Stimulated activated CD4-positive, alpha-beta T cell treated with anti-CD3 and anti-CD28 coated beads, Interleukin-12 subunit alpha, Interleukin-12 subunit beta, amount 100 ng/mL, for 4 hours (primary cell): Measurements from ENCODE around the gene UQCC2.

Source experiments
- DNase-seq: peaks from one replicate; pipeline ENCODE4 v3.0.0-alpha.2; 2020

UQCC2 gene

DNA sequence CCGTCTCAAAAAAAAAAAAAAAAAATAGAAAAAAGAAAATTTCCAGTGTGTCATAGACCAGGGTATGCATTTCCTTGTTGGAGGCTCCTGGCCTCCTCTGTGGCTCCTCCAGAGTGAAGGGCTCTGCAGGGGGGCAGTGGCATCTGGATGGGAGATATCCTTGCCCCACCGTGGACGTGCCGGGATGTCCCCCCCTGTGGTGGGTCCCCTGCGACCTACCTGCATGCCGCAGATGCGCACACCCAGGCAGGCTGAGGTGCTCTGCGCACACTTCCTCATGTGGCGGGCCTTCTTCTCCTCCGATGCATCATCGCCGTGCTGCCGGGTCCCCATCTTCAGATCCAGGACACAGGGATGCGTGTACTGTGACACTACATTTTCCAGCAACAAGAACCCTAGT lies 13.7 kb upstream of the UQCC2 start:
- no peak for DNase-seq

DNA sequence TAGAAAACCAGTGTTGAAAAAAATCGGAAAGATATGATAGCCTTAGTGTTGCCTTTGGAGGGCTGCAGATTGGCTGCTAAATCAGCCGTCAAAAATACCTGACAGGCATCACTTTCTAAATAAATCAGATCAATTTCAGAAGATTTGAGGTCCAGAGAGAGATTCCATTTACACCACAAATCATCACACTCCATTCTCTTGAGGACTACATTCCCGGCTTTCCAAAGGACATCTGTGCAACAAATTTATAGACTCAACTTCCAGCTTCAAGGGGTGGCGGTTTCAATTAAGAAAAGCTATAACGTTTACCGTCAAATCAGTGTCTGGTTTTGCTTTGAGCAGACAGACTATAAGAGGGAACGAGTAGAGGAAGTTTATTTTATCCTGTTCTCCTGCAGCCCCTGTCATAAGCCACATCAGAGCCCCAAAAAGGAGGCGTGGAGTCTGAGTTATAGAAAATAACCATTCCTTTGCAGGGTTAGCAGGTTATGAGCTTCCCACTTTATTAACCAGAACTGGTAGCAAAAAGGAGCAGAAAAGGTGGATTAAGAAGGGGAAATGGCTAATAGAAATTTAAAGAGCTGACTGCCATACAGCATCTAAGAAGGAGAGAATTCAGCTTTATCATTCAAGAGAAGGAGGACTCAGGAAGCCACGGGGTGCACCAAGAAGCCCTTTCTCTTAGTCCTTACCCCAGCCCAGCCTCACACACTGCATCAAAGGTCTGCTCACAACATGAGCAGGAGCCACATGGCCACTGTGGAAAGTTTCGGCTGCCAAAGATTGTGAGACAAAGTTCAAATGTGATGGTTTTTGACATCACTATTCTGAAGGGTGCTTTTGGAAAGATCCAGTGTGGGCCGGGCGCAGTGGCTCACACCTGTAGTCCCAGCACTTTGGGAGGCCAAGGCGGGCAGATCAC lies 12.9 kb upstream of the UQCC2 start:
- no peak for DNase-seq

- no peak for DNase-seq
These were observed 12.0 kb upstream of the UQCC2 start for GRCh38 chr6:33723371-33724085.

DNA sequence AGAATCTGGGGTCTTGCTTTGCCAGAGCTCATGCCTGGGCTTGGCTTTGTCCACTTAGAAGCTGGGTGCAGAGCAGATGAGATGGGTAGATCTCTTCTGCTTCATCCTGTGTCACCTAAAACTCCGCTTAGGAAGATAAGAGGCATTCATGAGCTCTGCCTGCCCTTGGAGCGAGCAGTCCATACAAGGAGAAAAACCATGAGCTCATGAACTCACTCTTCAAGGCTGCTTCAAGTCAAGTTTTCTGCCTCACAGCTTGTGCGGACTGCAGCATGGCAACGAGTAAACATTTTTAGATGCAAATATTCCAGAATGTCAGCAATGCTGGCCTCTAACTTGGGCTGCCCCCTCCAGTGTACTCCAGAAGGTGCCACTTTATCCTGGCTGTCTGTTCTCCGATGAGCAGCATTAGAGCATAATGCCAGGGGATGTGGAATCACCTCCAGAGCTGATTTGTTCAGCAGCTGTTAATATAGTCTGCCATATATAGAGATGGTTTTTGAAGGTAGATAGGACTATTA lies 10.7 kb upstream of the UQCC2 start:
- no peak for DNase-seq

GRCh38 chr6:33721508-33721907 lies 10.0 kb upstream of the UQCC2 start:
- DNase-seq = no peak

GRCh38 chr6:33720998-33721397 lies 9.5 kb upstream of the UQCC2 start:
- no peak for DNase-seq

DNA sequence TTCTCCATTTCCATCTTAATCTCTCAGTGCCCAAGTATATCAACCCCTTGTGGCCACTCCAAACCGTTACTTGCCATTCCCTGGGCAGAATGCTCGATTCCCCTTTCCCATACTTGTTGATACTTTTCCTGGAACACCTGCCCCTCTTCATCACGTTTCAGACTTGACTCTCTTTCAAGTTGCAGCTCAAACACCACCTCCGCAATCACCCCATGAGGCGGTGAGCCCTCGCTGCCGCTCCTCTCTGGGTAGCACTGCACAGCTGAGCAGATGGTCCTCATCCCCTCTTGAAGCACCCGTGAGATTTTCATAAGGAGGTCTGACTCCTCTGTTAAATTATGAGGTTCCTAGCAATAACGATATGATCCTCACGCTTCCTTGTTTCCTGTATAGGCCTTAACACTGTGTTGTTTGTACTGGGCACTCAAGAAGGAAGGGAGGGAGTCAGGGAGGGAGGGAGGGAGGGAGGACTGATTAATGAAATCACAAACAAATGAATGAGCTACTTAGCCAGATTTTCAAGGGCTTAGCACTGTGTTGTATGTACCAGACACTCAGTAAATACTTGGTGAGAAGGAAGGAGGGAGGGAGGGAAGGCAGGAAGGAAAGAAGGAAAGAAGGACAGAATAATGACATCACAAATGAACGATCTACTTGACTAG lies 8.0 kb upstream of the UQCC2 start:
- no peak for DNase-seq

DNA sequence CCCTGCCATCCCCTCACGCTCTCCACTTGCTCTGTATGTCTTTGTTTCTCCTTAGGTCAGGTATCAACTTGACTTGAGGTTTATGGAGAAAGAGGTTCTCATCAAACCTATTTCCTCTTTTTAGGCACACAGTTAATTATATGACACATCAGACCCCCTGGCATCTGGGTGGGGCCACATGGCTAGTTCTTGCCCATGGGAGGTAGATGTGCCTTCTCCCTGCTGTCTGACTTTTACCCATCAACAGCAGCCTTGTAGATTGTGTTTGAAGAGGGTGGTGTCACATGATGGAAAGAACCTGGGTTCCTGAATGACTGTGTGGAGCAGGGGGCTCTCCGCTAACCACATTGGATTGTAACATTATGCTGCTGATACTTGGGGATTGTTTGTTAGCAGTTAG lies 7.2 kb upstream of the UQCC2 start:
- DNase-seq = no peak

GRCh38 chr6:33717934-33718455 lies 6.5 kb upstream of the UQCC2 start:
- DNase-seq = no peak

- no peak for DNase-seq
These were observed 5.6 kb upstream of the UQCC2 start for GRCh38 chr6:33716890-33717632.

- DNase-seq = no peak
These were observed 4.9 kb upstream of the UQCC2 start for GRCh38 chr6:33716379-33716778.

GRCh38 chr6:33714385-33715040 lies 3.0 kb upstream of the UQCC2 start:
- DNase-seq = no peak

- no peak for DNase-seq
These were observed 2.3 kb upstream of the UQCC2 start for GRCh38 chr6:33713786-33714185.

- no peak for DNase-seq
These were observed 1.4 kb upstream of the UQCC2 start for GRCh38 chr6:33712914-33713313.

DNA sequence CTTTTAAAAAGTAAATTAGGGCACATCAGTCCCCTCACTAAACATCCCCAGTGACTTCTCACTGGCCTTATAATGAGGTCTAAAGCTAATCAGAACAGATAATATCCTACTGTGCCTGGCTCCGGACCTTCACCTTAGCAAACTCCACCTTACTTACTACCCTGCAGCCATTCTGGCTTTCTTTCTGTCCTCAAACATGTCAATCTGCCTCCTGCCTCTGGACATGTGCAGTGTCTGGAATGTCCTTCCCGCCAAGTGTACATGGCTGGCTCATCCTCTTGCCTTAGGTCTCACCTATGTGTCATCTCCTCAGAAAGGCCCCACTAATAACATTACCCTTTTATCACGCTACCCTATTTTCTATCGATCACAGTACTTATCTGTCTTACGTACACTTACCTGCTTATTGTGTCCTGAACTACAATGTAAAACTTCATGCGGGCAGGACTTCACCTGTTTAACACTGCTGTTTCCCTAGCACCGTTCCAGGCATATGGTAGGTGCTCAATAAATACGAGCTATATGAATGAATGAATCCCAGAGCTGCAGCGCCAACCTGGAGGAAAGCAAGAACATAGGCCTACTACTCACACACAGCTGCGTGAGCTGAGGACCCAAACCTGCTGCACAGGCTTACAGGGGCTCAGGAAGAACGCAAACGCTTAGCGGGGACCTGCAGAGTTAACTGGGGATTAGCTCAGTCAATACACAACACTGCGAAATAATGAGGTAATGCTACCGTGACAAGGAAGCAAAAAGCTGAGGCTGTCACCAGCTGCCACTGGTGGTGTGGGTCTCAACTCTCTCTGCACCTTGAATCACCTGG lies 991 bp downstream of the UQCC2 start:
- no peak for DNase-seq

DNA sequence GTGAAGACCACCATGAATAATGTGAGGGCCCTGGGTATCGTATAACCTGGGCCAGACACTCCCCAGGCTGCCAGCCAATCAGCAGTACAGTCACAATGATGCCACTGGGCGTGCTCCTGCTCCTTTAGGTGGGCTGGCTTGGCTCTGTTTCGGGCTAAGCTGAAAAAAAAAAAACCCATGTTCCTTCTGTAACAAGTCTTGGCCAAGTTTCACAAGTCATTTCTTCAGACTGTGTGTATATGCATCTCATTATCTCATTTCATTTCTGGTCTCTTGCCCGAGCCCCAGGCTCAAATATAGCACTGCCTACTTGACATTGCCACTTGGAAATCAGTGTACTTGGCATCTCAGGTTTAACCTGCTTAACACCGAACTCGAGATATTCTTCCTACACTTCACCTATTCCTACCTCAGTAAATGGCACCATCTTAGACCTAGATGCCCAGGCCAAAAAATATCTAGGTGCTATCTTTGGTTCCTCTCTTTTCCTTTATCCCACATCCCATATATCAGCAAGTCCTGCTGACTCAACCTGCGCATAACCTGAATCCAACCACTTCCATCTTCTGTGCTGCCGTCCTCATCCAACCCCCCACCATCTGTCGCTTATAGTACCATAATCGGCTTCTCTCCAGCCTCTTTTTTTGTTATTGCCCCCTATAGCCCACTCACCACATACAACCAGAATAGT lies 1.8 kb downstream of the UQCC2 start:
- DNase-seq = no peak

DNA sequence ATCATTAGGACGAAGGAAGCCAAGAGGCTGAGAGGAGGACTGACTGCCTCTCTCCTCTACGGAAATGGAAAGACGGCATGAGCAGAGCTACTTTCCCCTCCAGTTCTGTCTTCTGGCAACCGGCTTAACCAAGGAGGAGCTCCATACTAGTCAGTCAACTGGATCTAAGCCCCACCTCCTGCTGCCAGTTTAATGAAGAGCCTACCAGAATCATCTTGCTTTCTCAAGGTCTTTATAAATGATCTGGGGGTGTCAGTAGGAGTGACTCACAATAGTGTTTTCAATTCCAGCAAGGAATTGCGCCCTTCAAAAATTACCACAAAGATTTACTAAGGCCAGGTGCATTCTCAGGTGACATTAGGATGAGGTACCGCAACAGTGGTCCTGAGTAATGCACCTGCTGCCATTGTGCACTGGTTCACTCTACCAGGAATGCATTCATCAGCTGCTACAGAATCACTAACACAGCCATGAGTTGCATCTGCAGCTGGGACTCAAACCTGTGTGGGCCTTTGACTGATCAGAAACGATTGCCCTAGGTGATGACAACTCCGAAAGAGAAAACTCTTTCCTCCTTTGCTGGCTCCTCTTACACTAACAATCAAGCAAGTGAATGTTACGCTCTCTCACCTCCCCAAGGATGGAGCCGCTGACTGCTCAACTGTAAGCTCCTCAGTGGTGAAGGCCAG lies 2.8 kb downstream of the UQCC2 start:
- DNase-seq = no peak

DNA sequence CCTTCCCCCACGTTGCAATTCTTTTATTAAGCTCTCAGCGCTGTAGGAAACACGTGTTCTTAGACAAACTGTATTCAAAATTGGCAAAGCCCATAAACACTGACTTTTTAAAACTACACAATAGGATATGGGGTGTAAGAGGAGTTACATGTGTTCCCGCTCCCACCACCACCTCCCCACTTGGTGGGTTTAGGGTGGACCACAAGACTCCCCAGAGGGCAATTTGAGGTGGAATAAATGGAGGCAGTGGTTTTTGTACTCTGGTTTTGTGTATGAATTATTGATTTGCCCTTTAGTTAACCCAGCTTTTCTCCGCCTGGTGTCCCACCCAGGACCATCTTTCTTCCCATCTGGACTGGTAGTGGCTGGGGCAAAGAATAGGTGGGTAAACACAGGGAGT lies 3.7 kb downstream of the UQCC2 start:
- no peak for DNase-seq

DNA sequence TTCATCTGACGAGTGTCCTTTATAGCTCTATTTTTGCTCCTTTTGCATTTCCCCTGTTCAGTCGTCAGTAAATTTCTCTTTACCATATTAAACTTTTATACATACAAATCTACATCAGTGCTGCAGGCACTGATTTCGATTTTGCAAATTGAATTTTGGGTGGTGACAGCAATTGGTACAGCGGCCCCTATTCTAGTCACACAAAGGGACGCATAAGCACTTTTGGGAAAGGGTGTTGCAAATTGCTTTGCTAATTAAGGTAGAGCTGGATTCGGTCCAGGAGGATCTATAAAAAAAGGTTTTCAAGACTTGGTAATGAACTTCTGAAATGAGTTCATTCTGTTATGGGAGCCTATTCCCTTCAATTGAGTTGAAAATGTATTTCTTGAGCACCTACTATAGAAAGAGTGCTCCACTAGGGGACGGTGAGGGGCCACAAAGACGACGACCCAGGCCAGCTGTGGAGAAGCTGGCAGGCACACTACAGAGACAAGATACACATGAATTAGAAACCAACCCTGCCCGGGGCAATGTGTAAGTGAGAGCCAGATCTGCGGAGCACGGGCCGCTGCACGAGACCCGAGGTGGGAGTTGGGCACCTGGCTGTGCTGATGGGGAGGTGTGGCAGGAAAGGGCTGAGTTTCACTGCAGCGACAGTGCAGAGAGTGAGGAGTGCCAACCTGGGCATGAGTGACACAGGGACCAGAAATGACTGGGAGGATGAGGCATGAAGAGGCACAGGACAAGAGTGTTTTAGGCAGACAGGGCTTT lies 5.4 kb downstream of the UQCC2 start:
- no peak for DNase-seq
